K562 (cell line): ENCODE results near the gene LRRC27. TPM values are rescaled to one million over a fixed set of nuclear protein-coding genes. Genes with fewer than 3 reads are reported as not detected.

Experiments
- ATAC-seq: fragments of 200-7000 bp; cut with Tn5 transposase; 3 replicates; pipeline ENCODE4 v1.9.1; 2020; ENCODE audit warnings: moderate library complexity
- BruUV-seq: library from RNA; stranded (reverse); fragments of 400-500 nt; replicated peaks from 2 replicates; lab custom pipeline; 2021; lab: Mats Ljungman, UMichigan
- CTCF ChIA-PET: fragments of 300-600 bp; formaldehyde crosslinking; extraction: SDS; loops from one replicate; lab custom pipeline; 2021; ENCODE audit warnings: low intra/inter-chr PET ratio; lab: Yijun Ruan, JAX
- POLR2A ChIA-PET: fragments of 300-600, 350-650 bp; sonication (Branson Sonifier 250); formaldehyde crosslinking; extraction: SDS; loops from one replicate; lab custom pipeline; 2021; ENCODE audit warnings: antibody characterized with exemption, inconsistent platforms; lab: Yijun Ruan, JAX
- DNase-seq, 4 experiments: peaks; one replicate each; pipeline versions ENCODE4 v3.0.0 to v3.0.0-alpha.2; 2011 to 2018; ENCODE audit warnings: low spot score in 3 of 4, mixed read lengths in 3 of 4; ENCODE audit errors: extremely low read depth in 1 of 4
- FAIRE-seq: peaks from 2 replicates; lab custom pipeline; 2011; peaks lifted over from hg19 to GRCh38; lab: Jason Lieb, UNC
- H2AFZ ChIP-seq: 2 replicates; pipeline ENCODE4 v1.6.0; 2011; ENCODE audit warnings: low read depth, low read length, control low read depth, inconsistent platforms
- H3K27ac ChIP-seq: fragments of 200-600 bp; 3 replicates; pipeline ENCODE4 v1.8.0; 2011; ENCODE audit warnings: low read depth, mild to moderate bottlenecking, control low read depth, inconsistent platforms, low read length, moderate library complexity, mixed read lengths; ENCODE audit errors: extremely low read depth
- H3K27me3 ChIP-seq, 2 experiments: fragments of 300-600 bp in 1 of 2; 2 replicates in 1 of 2; 3 replicates in 1 of 2; pipeline versions ENCODE4 v1.6.0 to v1.8.0; 2011; ENCODE audit warnings: inconsistent platforms in 2 of 2, low read length in 2 of 2, mild to moderate bottlenecking in 1 of 2, mixed read lengths in 1 of 2, moderate library complexity in 1 of 2; ENCODE audit not compliant: control insufficient read depth in 2 of 2, insufficient read depth in 2 of 2
- H3K36me3 ChIP-seq: fragments of 300-600 bp; 3 replicates; pipeline ENCODE4 v1.8.0; 2011; ENCODE audit warnings: mild to moderate bottlenecking, low read length, inconsistent platforms; ENCODE audit not compliant: control insufficient read depth, insufficient read depth
- H3K4me1 ChIP-seq, 2 experiments: fragments of 200-600 bp in 1 of 2; replicated peaks in 1 of 2; 2 replicates in 1 of 2; 3 replicates in 1 of 2; pipeline versions ENCODE4 v1.5.1 to v1.8.0; 2011; ENCODE audit warnings: inconsistent platforms in 2 of 2, low read length in 2 of 2, mild to moderate bottlenecking in 1 of 2, mixed read lengths in 1 of 2, moderate library complexity in 1 of 2; ENCODE audit not compliant: control insufficient read depth in 2 of 2, insufficient read depth in 2 of 2
- H3K4me2 ChIP-seq: 2 replicates; pipeline ENCODE4 v1.6.1; 2011; ENCODE audit warnings: low read length, control low read depth, inconsistent platforms, mixed read lengths; ENCODE audit not compliant: insufficient read depth
- H3K4me3 ChIP-seq: fragments of 200-600 bp; sonication (generic), shearing (Covaris generic); 2 replicates; pipeline ENCODE4 v1.5.1; 2016; ENCODE audit warnings: control low read depth, inconsistent platforms
- H3K79me2 ChIP-seq: fragments of 200-600 bp; 3 replicates; pipeline ENCODE4 v1.8.0; 2011; ENCODE audit warnings: low read length, inconsistent platforms; ENCODE audit not compliant: control insufficient read depth, insufficient read depth
- H3K9ac ChIP-seq, 2 experiments: 2 replicates each; pipeline versions ENCODE4 v1.6.0 to v1.6.1; 2011; ENCODE audit warnings: low read depth in 2 of 2, low read length in 2 of 2, control low read depth in 1 of 2, inconsistent platforms in 1 of 2, mild to moderate bottlenecking in 1 of 2, mixed read lengths in 1 of 2; ENCODE audit not compliant: insufficient read depth in 1 of 2
- H3K9me1 ChIP-seq: one replicate; pipeline ENCODE4 v1.6.0; 2011; ENCODE audit warnings: inconsistent platforms, mild to moderate bottlenecking, low read length, moderate library complexity; ENCODE audit not compliant: control insufficient read depth, insufficient read depth
- H3K9me3 ChIP-seq: replicated peaks from 2 replicates; pipeline ENCODE4 v1.5.1; 2011; ENCODE audit warnings: low read depth, low read length, inconsistent platforms; ENCODE audit not compliant: control insufficient read depth, insufficient read depth
- H4K20me1 ChIP-seq: replicated peaks from 2 replicates; pipeline ENCODE4 v1.6.1; 2011; ENCODE audit warnings: low read length, inconsistent platforms, mixed read lengths; ENCODE audit not compliant: control insufficient read depth, insufficient read depth
- IRF9 ChIP-seq: fragments of 450-650 bp; IDR thresholded peaks from 2 replicates; pipeline ENCODE4 v1.6.1; 2016; ENCODE audit warnings: missing biosample characterization, missing genetic modification characterization
- MCM3 ChIP-seq: fragments of 450-650 bp; IDR thresholded peaks from 2 replicates; pipeline ENCODE4 v1.6.1; 2016
- MGA ChIP-seq: fragments of 450-650 bp; IDR thresholded peaks from 2 replicates; pipeline ENCODE4 v1.6.1; 2016; ENCODE audit warnings: mild to moderate bottlenecking, moderate library complexity
- ZNF197 ChIP-seq: fragments of 200-800 bp; sonication (Bioruptor generic); IDR thresholded peaks from 2 replicates; pipeline ENCODE4 v1.6.1; 2016; ENCODE audit warnings: low read depth, missing genetic modification characterization, missing compliant biosample characterization
- ZNF41 ChIP-seq: fragments of 250-450 bp; sonication (Bioruptor Pico); conservative IDR thresholded peaks from 2 replicates; pipeline ENCODE4 v1.4.0; 2020; ENCODE audit warnings: mild to moderate bottlenecking
- ZNF449 ChIP-seq: fragments of 250-450 bp; sonication (Bioruptor Pico); IDR thresholded peaks from 2 replicates; pipeline ENCODE4 v1.8.0; 2022; ENCODE audit warnings: moderate library complexity, mild to moderate bottlenecking, inconsistent platforms
- WGBS: fragments of 100-300 bp; shearing (Covaris generic); methylation state at CpG from one replicate; pipeline ENCODE4 v1.1.6; 2016; ENCODE audit warnings: low coverage, mixed read lengths; ENCODE audit not compliant: insufficient coverage; ENCODE audit errors: missing lambda C conversion rate; 5-methylcytosine and 5-hydroxymethylcytosine counted together
- in situ Hi-C: fragments of 300-500 bp; cut with MboI; formaldehyde crosslinking; loops from 4 replicates; pipeline ENCODE4 v1.15.0; 2018; ENCODE audit warnings: inconsistent platforms, mixed read lengths
- intact Hi-C: fragments of 100-400 bp; cut with micrococcal nuclease; formaldehyde crosslinking; loops from 2 replicates; pipeline ENCODE4 v1.14.2; 2022
- polyA plus RNA-seq, 8 experiments: library from polyadenylated mRNA; depleted of rRNA in 4 of 8; stranded (reverse) in 5 of 8; unstranded in 3 of 8; fragments of >200 nt; fragmentation: Nextera tagmentation in 2 of 8; fragmentation: Illumina TruSeq in 1 of 8; extraction: Ambion mirVana in 2 of 8; extraction: Trizol in 1 of 8; gene quantifications; 2 replicates each; pipeline versions ENCODE4 v1.2.1 to v1.2.3, GENCODE V29; 2011 to 2014; ENCODE audit warnings: inconsistent platforms in 1 of 8, missing spikeins in 1 of 8
- total RNA-seq, 7 experiments: library from RNA; depleted of rRNA in 6 of 7; stranded (reverse); fragments of >200 nt in 6 of 7; fragmentation: Illumina TruSeq in 2 of 7; extraction: Trizol in 2 of 7; gene quantifications; 2 replicates each; pipeline versions ENCODE4 v1.2.1 to v1.2.3, GENCODE V29; 2011 to 2021; ENCODE audit warnings: low replicate concordance in 1 of 7

Gene LRRC27
- total and polyA plus RNA-seq, 9 of the 15 experiments (the other 6 are each of a cell fraction or from before 2014, with no cell fraction given): 0.10 to 2.7 (median 1.4) TPM

GRCh38 chr10:132385721-132386418 is 53.9 kb downstream of the LRRC27 start (continued):
- no peak for TF ChIP-seq ZNF449 (CRISPR knock-in tag)
- no peak for TF ChIP-seq ZNF197 (CRISPR knock-in tag)
- TF ChIP-seq ZNF41: no peak
- no peak for TF ChIP-seq MCM3

- no peak overlapping the region for H2AFZ ChIP-seq
- H3K9ac ChIP-seq: no peak overlapping the region; a peak in 1 of 4 replicates
- no peak overlapping the region for H3K4me2 ChIP-seq
- H3K9me1 ChIP-seq: no peaks in the 10 kb centered on the region
- ChIA-PET POLR2A (no interaction called here), CTCF (interaction anchor here (1.2 to 1.5 kb wide), 2 partner anchors 66 to 72 kb away, joined by 9 to 22 read pairs; no protein-coding TSS in a partner anchor)
- in situ Hi-C loops (loop anchor here (10.0 kb wide), 1 partner anchor 248 kb away; no protein-coding TSS in a partner anchor), intact Hi-C loops (no loop called here)
- DNase-seq (no peak), FAIRE-seq (no peak), ATAC-seq (no peak)
- no peaks in the 10 kb centered on the region for H4K20me1 ChIP-seq
- no peak overlapping the region for H3K4me3 ChIP-seq
- no TSS peak for BruUV-seq
- H3K9me3 ChIP-seq: no peaks in the 10 kb centered on the region
- no peak overlapping the region for H3K27ac ChIP-seq
- no peaks in the 10 kb centered on the region; a peak in 2 of 5 replicates for H3K27me3 ChIP-seq
- peaks cover 5 to 37% of the 10 kb centered on the region in 2 experiments for H3K4me1 ChIP-seq
- 36% methylated on average over 7 of the region's 9 CpGs for WGBS
- H3K36me3 ChIP-seq: no peaks in the 10 kb centered on the region
- H3K79me2 ChIP-seq: no peaks in the 10 kb centered on the region
- no peak for TF ChIP-seq MGA
- TF ChIP-seq IRF9 (tag): no peak
These were observed 54.4 kb downstream of the LRRC27 start for GRCh38 chr10:132386419-132386831.
